PFSK-1 (cell line): Measurements from ENCODE around the gene ISG15.
A peak's percentile ranks its signal among the peaks of the same experiment; 100 is the strongest.

Source experiments
- POLR2AphosphoS5 ChIP-seq: IDR thresholded peaks from 2 replicates; pipeline ENCODE4 v1.6.1; 2012; ENCODE audit warnings: low read depth, mild to moderate bottlenecking, control low read depth, low read length, moderate library complexity
- SIN3A ChIP-seq: IDR thresholded peaks from 2 replicates; pipeline ENCODE4 v1.6.1; 2012; ENCODE audit warnings: mild to moderate bottlenecking, low read length, moderate library complexity, borderline replicate concordance; ENCODE audit not compliant: insufficient read depth
- TAF1 ChIP-seq: IDR thresholded peaks from 2 replicates; pipeline ENCODE4 v1.6.1; 2012; ENCODE audit warnings: low read length, control low read depth, borderline replicate concordance; ENCODE audit not compliant: insufficient read depth
- TF ChIP-seq, protein P1 (sequence below), 2 experiments: IDR thresholded peaks; 2 replicates each; pipeline versions ENCODE4 v1.6.1 to v1.8.0; 2011 to 2012; ENCODE audit warnings: low read depth in 2 of 2, low read length in 2 of 2, control low read depth in 1 of 2, inconsistent platforms in 1 of 2, mild to moderate bottlenecking in 1 of 2, moderate library complexity in 1 of 2; ENCODE audit not compliant: insufficient read depth in 1 of 2

GRCh38 chr1:1035291-1035943 lies 22.1 kb downstream of the ISG15 start:
- no peak for TF ChIP-seq TAF1
- TF ChIP-seq, protein P1, sequence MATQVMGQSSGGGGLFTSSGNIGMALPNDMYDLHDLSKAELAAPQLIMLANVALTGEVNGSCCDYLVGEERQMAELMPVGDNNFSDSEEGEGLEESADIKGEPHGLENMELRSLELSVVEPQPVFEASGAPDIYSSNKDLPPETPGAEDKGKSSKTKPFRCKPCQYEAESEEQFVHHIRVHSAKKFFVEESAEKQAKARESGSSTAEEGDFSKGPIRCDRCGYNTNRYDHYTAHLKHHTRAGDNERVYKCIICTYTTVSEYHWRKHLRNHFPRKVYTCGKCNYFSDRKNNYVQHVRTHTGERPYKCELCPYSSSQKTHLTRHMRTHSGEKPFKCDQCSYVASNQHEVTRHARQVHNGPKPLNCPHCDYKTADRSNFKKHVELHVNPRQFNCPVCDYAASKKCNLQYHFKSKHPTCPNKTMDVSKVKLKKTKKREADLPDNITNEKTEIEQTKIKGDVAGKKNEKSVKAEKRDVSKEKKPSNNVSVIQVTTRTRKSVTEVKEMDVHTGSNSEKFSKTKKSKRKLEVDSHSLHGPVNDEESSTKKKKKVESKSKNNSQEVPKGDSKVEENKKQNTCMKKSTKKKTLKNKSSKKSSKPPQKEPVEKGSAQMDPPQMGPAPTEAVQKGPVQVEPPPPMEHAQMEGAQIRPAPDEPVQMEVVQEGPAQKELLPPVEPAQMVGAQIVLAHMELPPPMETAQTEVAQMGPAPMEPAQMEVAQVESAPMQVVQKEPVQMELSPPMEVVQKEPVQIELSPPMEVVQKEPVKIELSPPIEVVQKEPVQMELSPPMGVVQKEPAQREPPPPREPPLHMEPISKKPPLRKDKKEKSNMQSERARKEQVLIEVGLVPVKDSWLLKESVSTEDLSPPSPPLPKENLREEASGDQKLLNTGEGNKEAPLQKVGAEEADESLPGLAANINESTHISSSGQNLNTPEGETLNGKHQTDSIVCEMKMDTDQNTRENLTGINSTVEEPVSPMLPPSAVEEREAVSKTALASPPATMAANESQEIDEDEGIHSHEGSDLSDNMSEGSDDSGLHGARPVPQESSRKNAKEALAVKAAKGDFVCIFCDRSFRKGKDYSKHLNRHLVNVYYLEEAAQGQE (IDR thresholded peaks at IDR 0.05; ENCODE audit: insufficient read depth in 1 of 2, low read depth in 2 of 2, low read length in 2 of 2), result peak in 1 of 2 experiments; percentile 70; a peak in 2 of 4 replicates
- TF ChIP-seq POLR2AphosphoS5, result no peak
- TF ChIP-seq SIN3A, result no peak
